HG03460 (cell line): ENCODE results near the gene PNMA1.
A peak's percentile ranks its signal among the peaks of the same experiment; 100 is the strongest.

Experiments
- ATAC-seq: cut with Tn5 transposase; IDR thresholded peaks from one replicate; pipeline ENCODE4 v1.9.1; 2021; ENCODE audit not compliant: unreplicated experiment

PNMA1 gene

GRCh38 chr14:73713803-73714655 lies at the start of gene PNMA1:
PNMA1 (minus strand) TSS chr14:73714384; CDS start chr14:73713639, 745 bp downstream.
- ATAC-seq: peak; percentile 62

- ATAC-seq: no peak
Observed at GRCh38 chr14:73763396-73763795, 49.2 kb upstream of the PNMA1 start.

GRCh38 chr14:73762375-73762822 lies 48.2 kb upstream of the PNMA1 start:
- ATAC-seq: peak; percentile 22

- ATAC-seq: no peak
Observed at GRCh38 chr14:73761618-73762355, 47.6 kb upstream of the PNMA1 start.

GRCh38 chr14:73760598-73761586 lies 46.7 kb upstream of the PNMA1 start:
- ATAC-seq: no peak

- ATAC-seq: peak; percentile 58
Observed at GRCh38 chr14:73759714-73760597, 45.8 kb upstream of the PNMA1 start.

- no peak for ATAC-seq
Observed at GRCh38 chr14:73759183-73759713, 45.1 kb upstream of the PNMA1 start.

- no peak for ATAC-seq
Observed at GRCh38 chr14:73758392-73759182, 44.4 kb upstream of the PNMA1 start.

GRCh38 chr14:73757876-73758391 lies 43.8 kb upstream of the PNMA1 start:
- no peak for ATAC-seq

- ATAC-seq: no peak
Observed at GRCh38 chr14:73757381-73757780, 43.2 kb upstream of the PNMA1 start.

- no peak for ATAC-seq
Observed at GRCh38 chr14:73755434-73756014, 41.3 kb upstream of the PNMA1 start.

- no peak for ATAC-seq
Observed at GRCh38 chr14:73754911-73755360, 40.8 kb upstream of the PNMA1 start.

- ATAC-seq: peak; percentile 49
Observed at GRCh38 chr14:73753887-73754795, 40.0 kb upstream of the PNMA1 start.

GRCh38 chr14:73753124-73753886 lies 39.1 kb upstream of the PNMA1 start:
- ATAC-seq: no peak

GRCh38 chr14:73752297-73752992 lies 38.3 kb upstream of the PNMA1 start:
- no peak for ATAC-seq
